Measurements from ENCODE around the gene ELMO1. TPM values are rescaled to one million over a fixed set of nuclear protein-coding genes. Genes with fewer than 3 reads are reported as not detected.

The ELMO1 gene
- total RNA-seq, 1 donor from 2014 or later, result 29.4 TPM

GRCh38 chr7:37112218-37112617, 336.4 kb downstream of the ELMO1 start:
- DNase-seq (ENCODE audit: extremely low spot score, unreplicated experiment), result no peak
- Mint-ChIP-seq H3K36me3 (no peaks in the 10 kb centered on the region), H3K9me3 (peaks cover 3% of the 10 kb centered on the region), H3K4me3 (no peak overlapping the region), H3K27ac (no peak overlapping the region), H3K27me3 (no peaks in the 10 kb centered on the region), H3K4me1 (ENCODE audit: unreplicated experiment) (peaks cover 24% of the 10 kb centered on the region)
- no peak for TF ChIP-seq CTCF (conservative IDR thresholded peaks at IDR 0.05)

- no peak for DNase-seq (ENCODE audit: extremely low spot score, unreplicated experiment)
- Mint-ChIP-seq H3K27me3 (no peaks in the 10 kb centered on the region), H3K4me3 (no peak overlapping the region), H3K36me3 (no peaks in the 10 kb centered on the region), H3K27ac (no peak overlapping the region), H3K9me3 (peaks cover 3% of the 10 kb centered on the region), H3K4me1 (ENCODE audit: unreplicated experiment) (peaks cover 24% of the 10 kb centered on the region)
- TF ChIP-seq CTCF (conservative IDR thresholded peaks at IDR 0.05), result no peak
Measured at GRCh38 chr7:37111459-37111858, 337.2 kb downstream of the ELMO1 start.

- H3K4me3 Mint-ChIP-seq, result no peak overlapping the region
- no peak for TF ChIP-seq CTCF (conservative IDR thresholded peaks at IDR 0.05)
- no peak for DNase-seq (ENCODE audit: extremely low spot score, unreplicated experiment)
- H3K4me1 Mint-ChIP-seq (ENCODE audit: unreplicated experiment), result peaks cover 20% of the 10 kb centered on the region
- H3K9me3 Mint-ChIP-seq, result peaks cover 3% of the 10 kb centered on the region
- H3K27me3 Mint-ChIP-seq, result no peaks in the 10 kb centered on the region
- no peak overlapping the region for H3K27ac Mint-ChIP-seq
- no peaks in the 10 kb centered on the region for H3K36me3 Mint-ChIP-seq
Measured at GRCh38 chr7:37110660-37111424, 337.8 kb downstream of the ELMO1 start.

GRCh38 chr7:37109843-37110242, 338.8 kb downstream of the ELMO1 start:
- TF ChIP-seq CTCF (conservative IDR thresholded peaks at IDR 0.05), result peak; percentile 23
- Mint-ChIP-seq H3K27me3 (no peaks in the 10 kb centered on the region), H3K4me1 (ENCODE audit: unreplicated experiment) (peaks cover 20% of the 10 kb centered on the region), H3K4me3 (no peak overlapping the region), H3K9me3 (peaks cover 3% of the 10 kb centered on the region), H3K27ac (no peak overlapping the region), H3K36me3 (no peaks in the 10 kb centered on the region)
- DNase-seq (ENCODE audit: extremely low spot score, unreplicated experiment), result no peak

- Mint-ChIP-seq H3K4me1 (ENCODE audit: unreplicated experiment) (peaks cover 20% of the 10 kb centered on the region), H3K4me3 (no peak overlapping the region), H3K36me3 (no peaks in the 10 kb centered on the region), H3K27me3 (no peaks in the 10 kb centered on the region), H3K9me3 (peaks cover 3% of the 10 kb centered on the region), H3K27ac (no peak overlapping the region)
- DNase-seq (ENCODE audit: extremely low spot score, unreplicated experiment), result no peak
- no peak for TF ChIP-seq CTCF (conservative IDR thresholded peaks at IDR 0.05)
Measured at GRCh38 chr7:37109016-37109683, 339.5 kb downstream of the ELMO1 start.

Data from type B pancreatic cell (in vitro differentiated cells).